Nephron progenitor cell (in vitro differentiated cells): ENCODE results near the gene SETD7.
"Not testable (repeated sequence)": the region's sequence is repeated elsewhere in the genome, so short reads cannot be mapped to it uniquely, and the experiment has no call there.

Experiments
- DNase-seq: peaks from one replicate; pipeline ENCODE4 v3.0.0; 2021
- H3K27ac Mint-ChIP-seq: 2 replicates; pipeline ENCODE4 v1.8.0; 2021; ENCODE audit warnings: mild to moderate bottlenecking, moderate library complexity, mixed read lengths
- H3K27me3 Mint-ChIP-seq: 2 replicates; pipeline ENCODE4 v1.8.0; 2021; ENCODE audit warnings: mild to moderate bottlenecking, low read depth, mixed read lengths; ENCODE audit not compliant: poor library complexity
- H3K36me3 Mint-ChIP-seq: 2 replicates; pipeline ENCODE4 v1.8.0; 2021; ENCODE audit warnings: low read depth, mixed read lengths
- H3K4me1 Mint-ChIP-seq: 2 replicates; pipeline ENCODE4 v1.8.0; 2021; ENCODE audit warnings: mixed read lengths
- H3K4me3 Mint-ChIP-seq: 2 replicates; pipeline ENCODE4 v1.8.0; 2021; ENCODE audit warnings: mild to moderate bottlenecking, moderate library complexity, mixed read lengths
- H3K9me3 Mint-ChIP-seq: 2 replicates; pipeline ENCODE4 v1.8.0; 2021; ENCODE audit warnings: mild to moderate bottlenecking, moderate library complexity, mixed read lengths
- TF ChIP-seq, protein P1 (sequence below): fragments of 200-600 bp; sonication (generic); IDR thresholded peaks from 2 replicates; pipeline ENCODE4 v1.5.0; 2021; ENCODE audit warnings: antibody characterized with exemption

The SETD7 gene

DNA sequence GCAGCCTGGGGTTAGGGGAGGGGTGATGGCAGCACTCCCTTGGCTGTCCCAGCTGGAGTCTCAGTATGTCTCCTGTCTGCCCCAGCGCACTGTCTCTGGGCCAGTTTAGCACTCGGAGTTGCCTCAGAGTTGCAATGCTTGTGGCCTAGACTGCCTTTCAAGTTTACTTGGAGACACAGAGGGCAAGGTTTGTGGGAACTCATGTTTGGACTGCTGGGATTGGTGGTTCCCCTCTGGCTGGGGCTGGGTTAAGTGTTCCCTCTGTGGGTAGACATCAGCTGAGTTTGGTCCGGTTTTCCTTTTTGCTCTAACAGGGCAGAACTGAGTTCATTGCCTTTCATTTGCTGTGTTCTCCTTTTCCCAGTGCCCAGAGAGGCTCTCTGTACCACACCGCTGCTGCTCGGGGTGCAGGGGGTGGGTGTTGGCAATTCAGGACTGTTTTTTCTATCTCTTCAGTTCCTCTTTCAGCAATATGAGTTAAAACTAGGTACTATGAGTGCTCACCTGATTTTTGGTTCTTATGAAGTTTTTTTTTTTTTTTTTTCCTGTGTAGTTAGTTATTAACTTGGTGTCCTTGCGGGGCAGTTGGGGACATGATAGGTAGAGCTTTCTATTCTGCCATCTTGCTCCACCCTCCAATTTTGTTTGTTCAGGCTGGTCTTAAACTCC lies 84.9 kb downstream of the SETD7 start:
- H3K27me3 Mint-ChIP-seq = no peaks in the 10 kb centered on the region
- TF ChIP-seq, protein P1, sequence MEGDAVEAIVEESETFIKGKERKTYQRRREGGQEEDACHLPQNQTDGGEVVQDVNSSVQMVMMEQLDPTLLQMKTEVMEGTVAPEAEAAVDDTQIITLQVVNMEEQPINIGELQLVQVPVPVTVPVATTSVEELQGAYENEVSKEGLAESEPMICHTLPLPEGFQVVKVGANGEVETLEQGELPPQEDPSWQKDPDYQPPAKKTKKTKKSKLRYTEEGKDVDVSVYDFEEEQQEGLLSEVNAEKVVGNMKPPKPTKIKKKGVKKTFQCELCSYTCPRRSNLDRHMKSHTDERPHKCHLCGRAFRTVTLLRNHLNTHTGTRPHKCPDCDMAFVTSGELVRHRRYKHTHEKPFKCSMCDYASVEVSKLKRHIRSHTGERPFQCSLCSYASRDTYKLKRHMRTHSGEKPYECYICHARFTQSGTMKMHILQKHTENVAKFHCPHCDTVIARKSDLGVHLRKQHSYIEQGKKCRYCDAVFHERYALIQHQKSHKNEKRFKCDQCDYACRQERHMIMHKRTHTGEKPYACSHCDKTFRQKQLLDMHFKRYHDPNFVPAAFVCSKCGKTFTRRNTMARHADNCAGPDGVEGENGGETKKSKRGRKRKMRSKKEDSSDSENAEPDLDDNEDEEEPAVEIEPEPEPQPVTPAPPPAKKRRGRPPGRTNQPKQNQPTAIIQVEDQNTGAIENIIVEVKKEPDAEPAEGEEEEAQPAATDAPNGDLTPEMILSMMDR = no peak
- no peaks in the 10 kb centered on the region for H3K4me1 Mint-ChIP-seq

DNA sequence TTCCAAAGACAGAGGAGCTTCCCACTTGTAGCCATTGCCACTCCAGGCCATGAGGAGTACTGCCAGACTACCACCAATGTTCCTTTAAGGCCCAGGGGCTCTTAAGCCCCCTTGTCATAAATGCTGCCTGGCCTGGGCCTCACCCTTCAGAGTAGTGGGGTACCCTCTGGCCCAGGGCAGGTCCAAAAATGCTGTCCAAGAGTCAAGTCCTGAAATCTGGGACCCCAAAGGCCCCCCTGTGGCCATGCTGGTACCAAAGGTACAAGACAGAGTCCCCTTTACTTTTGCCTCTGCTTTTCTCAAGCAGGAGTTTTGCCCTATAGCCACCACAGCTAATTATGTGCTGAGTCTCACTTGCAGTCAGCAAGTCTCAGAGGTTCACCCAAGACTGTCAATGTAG lies 85.7 kb downstream of the SETD7 start:
- peaks cover 71% of the 10 kb centered on the region for H3K36me3 Mint-ChIP-seq
- no peaks in the 10 kb centered on the region for H3K27me3 Mint-ChIP-seq
- H3K4me1 Mint-ChIP-seq = no peaks in the 10 kb centered on the region
- no peak overlapping the region for H3K27ac Mint-ChIP-seq
- peaks cover 58% of the 10 kb centered on the region for H3K9me3 Mint-ChIP-seq
- TF ChIP-seq, protein P1 = no peak
- DNase-seq = no peak
- no peak overlapping the region for H3K4me3 Mint-ChIP-seq

More for the DNA sequence above, 84.9 kb downstream of the SETD7 start:
- Mint-ChIP-seq H3K36me3 (peaks cover 71% of the 10 kb centered on the region), H3K4me3 (no peak overlapping the region), H3K9me3 (peaks cover 56% of the 10 kb centered on the region), H3K27ac (no peak overlapping the region)
- no peak for DNase-seq

DNA sequence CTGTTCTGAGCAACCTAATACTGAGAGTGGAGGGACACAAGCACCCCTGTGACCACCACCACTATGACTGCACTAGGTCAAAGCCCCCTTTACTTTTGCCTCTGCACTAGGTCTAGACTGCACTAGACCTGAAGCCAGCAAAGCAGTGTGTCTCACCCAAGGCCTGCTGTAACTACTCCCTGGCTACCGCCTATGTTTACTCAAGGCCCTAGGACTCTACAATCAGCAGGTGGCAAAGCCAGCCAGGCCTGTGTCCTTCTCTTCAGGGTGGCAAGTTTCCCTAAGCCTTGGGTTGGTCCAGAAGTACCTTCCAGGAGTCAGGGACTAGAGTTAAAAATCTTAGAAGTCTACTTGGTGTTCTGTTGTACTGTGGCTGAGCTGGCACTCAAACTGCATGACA lies 86.2 kb downstream of the SETD7 start:
- peaks cover 61% of the 10 kb centered on the region for H3K9me3 Mint-ChIP-seq
- H3K4me3 Mint-ChIP-seq = no peak overlapping the region
- DNase-seq = no peak
- H3K27me3 Mint-ChIP-seq = no peaks in the 10 kb centered on the region
- TF ChIP-seq, protein P1 = no peak
- H3K4me1 Mint-ChIP-seq = no peaks in the 10 kb centered on the region
- peaks cover 71% of the 10 kb centered on the region for H3K36me3 Mint-ChIP-seq
- H3K27ac Mint-ChIP-seq = no peak overlapping the region

DNA sequence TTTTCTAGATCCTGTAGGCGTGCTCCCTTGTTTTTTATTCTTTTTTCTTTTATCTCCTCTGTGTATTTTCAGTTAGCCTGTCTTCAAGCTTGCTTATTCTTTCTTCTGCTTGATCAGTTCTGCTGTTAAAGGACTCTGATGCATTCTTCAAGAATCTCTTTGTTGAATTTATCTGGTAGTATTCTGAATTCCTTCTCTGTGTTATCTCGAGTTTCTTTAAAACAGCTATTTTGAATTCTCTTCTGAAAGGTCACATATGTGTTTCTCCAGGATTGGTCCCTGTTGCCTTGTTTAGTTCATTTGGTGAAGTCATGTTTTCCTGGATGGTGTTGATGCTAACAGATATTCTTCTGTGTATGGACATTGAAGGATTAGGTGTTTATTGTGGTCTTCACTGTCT lies 86.8 kb downstream of the SETD7 start:
- H3K9me3 Mint-ChIP-seq = peaks cover 61% of the 10 kb centered on the region
- H3K4me3 Mint-ChIP-seq = no peak overlapping the region
- H3K36me3 Mint-ChIP-seq = peaks cover 72% of the 10 kb centered on the region
- H3K4me1 Mint-ChIP-seq = no peaks in the 10 kb centered on the region
- H3K27ac Mint-ChIP-seq = no peak overlapping the region
- no peak for DNase-seq
- TF ChIP-seq, protein P1 = no peak
- H3K27me3 Mint-ChIP-seq = no peaks in the 10 kb centered on the region

DNA sequence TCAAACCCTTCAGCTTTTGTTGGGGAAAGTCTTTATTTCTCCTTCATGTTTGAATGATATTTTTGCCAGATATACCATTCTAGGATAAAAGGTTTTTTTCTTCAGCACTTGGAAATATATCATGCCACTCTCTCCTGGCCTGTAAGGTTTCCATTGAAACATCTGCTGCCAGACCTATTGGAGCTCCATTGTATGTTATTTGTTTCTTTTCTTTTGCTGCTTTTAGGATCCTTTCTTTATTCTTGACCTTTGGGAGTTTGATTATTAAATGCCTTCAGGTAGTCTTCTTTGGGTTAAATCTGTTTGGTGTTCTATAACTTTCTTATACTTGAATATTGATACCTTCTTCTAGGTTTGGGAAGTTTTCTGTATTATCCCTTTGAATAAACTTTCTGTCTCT lies 87.3 kb downstream of the SETD7 start:
- not testable (repeated sequence) for H3K27ac Mint-ChIP-seq, H3K4me3 Mint-ChIP-seq, H3K4me1 Mint-ChIP-seq, H3K27me3 Mint-ChIP-seq, DNase-seq
- H3K9me3 Mint-ChIP-seq = peaks cover 65% of the 10 kb centered on the region
- peaks cover 75% of the 10 kb centered on the region for H3K36me3 Mint-ChIP-seq

DNA sequence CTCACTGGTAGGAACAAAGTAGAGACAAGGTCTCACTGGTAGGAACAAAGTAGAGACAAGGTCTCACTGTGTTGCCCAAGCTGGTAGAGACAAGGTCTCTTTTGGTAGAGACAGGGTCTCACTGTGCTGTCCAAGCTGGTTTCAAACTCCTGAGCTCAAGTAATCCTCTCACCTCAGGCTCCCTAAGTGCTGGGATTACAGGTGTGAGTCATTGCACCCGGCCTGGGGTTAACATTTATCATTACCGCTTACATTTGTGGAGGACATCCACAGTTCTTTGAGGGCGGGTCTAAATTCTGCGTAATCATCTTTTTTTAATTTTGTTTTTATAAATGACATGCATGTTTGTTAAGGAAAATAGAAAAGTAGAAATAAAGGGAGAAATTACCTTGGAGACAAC lies 90.1 kb downstream of the SETD7 start:
- TF ChIP-seq, protein P1 = no peak
- H3K9me3 Mint-ChIP-seq = peaks cover 52% of the 10 kb centered on the region
- no peak overlapping the region for H3K27ac Mint-ChIP-seq
- no peaks in the 10 kb centered on the region for H3K27me3 Mint-ChIP-seq
- no peak overlapping the region for H3K4me3 Mint-ChIP-seq
- no peaks in the 10 kb centered on the region for H3K4me1 Mint-ChIP-seq
- no peak for DNase-seq
- H3K36me3 Mint-ChIP-seq = peaks cover 66% of the 10 kb centered on the region

DNA sequence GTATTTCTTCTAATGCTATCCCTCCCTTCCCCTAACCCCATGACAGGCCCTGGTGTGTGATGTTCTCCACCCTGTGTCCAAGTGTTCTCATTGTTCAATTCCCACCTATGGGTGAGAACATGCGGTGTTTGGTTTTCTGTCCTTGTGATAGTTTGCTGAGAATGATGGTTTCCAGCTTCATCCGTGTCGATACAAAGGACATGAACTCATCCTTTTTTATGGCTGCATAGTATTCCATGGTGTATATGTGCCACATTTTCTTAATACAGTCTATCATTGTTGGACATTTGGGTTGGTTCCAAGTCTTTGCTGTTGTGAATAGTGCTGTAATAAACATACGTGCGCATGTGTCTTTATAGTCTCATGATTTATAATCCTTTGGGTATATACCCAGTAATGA lies 91.5 kb downstream of the SETD7 start:
- Mint-ChIP-seq H3K36me3 (peaks cover 62% of the 10 kb centered on the region), H3K9me3 (peaks cover 38% of the 10 kb centered on the region)
- not testable (repeated sequence) for H3K4me3 Mint-ChIP-seq, H3K27me3 Mint-ChIP-seq, H3K4me1 Mint-ChIP-seq, H3K27ac Mint-ChIP-seq, DNase-seq
